Left hindlimb (tissue), 1 donor: Measurements from ENCODE around the gene IGFBP6.
A peak's percentile ranks its signal among the peaks of the same experiment; 100 is the strongest.

ENCODE experiments used
- DNase-seq: peaks from one replicate; pipeline ENCODE4 v3.0.0-alpha.2; 2018

IGFBP6 gene

GRCh38 chr12:53097564-53098353 lies at the start of gene IGFBP6:
TSS of gene IGFBP6 (plus strand) at chr12:53097667. CDS start at chr12:53097718, 51 bp downstream.
- peak; percentile 79 for DNase-seq

- DNase-seq: peak; percentile 86
These were observed 49.3 kb upstream of the IGFBP6 start for GRCh38 chr12:53048033-53048779.

- peak; percentile 89 for DNase-seq
These were observed 48.6 kb upstream of the IGFBP6 start for GRCh38 chr12:53048780-53049401.

- peak; percentile 88 for DNase-seq
These were observed 47.7 kb upstream of the IGFBP6 start, which contains the start of gene TNS2 for GRCh38 chr12:53049571-53050318. TSS of gene TNS2 (plus strand) at chr12:53050065. CDS start at chr12:53050186, 121 bp downstream.

GRCh38 chr12:53050426-53051057 lies 46.9 kb upstream of the IGFBP6 start:
- DNase-seq: no peak

- DNase-seq: peak; percentile 56
These were observed 46.2 kb upstream of the IGFBP6 start for GRCh38 chr12:53051058-53051880.

- DNase-seq: no peak
These were observed 45.5 kb upstream of the IGFBP6 start for GRCh38 chr12:53051881-53052412.

- peak; percentile 95 for DNase-seq
These were observed 44.8 kb upstream of the IGFBP6 start for GRCh38 chr12:53052419-53053217.

- peak; percentile 66 for DNase-seq
These were observed 44.0 kb upstream of the IGFBP6 start for GRCh38 chr12:53053218-53054111.

GRCh38 chr12:53054112-53054878 lies 43.2 kb upstream of the IGFBP6 start:
- peak; percentile 94 for DNase-seq

- peak; percentile 23 for DNase-seq
These were observed 41.8 kb upstream of the IGFBP6 start for GRCh38 chr12:53055471-53056266.

- DNase-seq: no peak
These were observed 41.2 kb upstream of the IGFBP6 start for GRCh38 chr12:53056296-53056695.

GRCh38 chr12:53056901-53057300 lies 40.6 kb upstream of the IGFBP6 start:
- peak; percentile 31 for DNase-seq

GRCh38 chr12:53057816-53058500 lies 39.5 kb upstream of the IGFBP6 start:
- DNase-seq: peak; percentile 42

GRCh38 chr12:53058674-53059433 lies 38.6 kb upstream of the IGFBP6 start:
- DNase-seq: peak; percentile 34
